CD4-positive, alpha-beta T cell (primary cell): ENCODE results near the gene CSNK2A1. TPM values are rescaled to one million over a fixed set of nuclear protein-coding genes. Genes with fewer than 3 reads are reported as not detected.

ENCODE experiments used
- ATAC-seq: fragments of 200-7000 bp; cut with Tn5 transposase; one replicate; pipeline ENCODE4 v1.10.0; 2022; ENCODE audit warnings: mild to moderate bottlenecking; ENCODE audit not compliant: poor library complexity
- CTCF ChIA-PET: fragments of 350-600 bp; sonication (Branson Sonifier 250); formaldehyde crosslinking; loops from one replicate; lab custom pipeline; 2021; ENCODE audit warnings: antibody characterized with exemption, inconsistent platforms; lab: Charles Lee
- POLR2A ChIA-PET: fragments of 350-600 bp; sonication (Branson Sonifier 250); formaldehyde crosslinking; loops from one replicate; lab custom pipeline; 2021; ENCODE audit warnings: antibody characterized with exemption, inconsistent platforms; lab: Charles Lee
- DNase-seq, 14 experiments: peaks; one replicate each; pipeline ENCODE4 v3.0.0-alpha.2; 2013 to 2020; ENCODE audit warnings: mixed read lengths in 2 of 14
- H3K27ac ChIP-seq, 2 donors: one replicate each; pipeline versions ENCODE4 v1.5.1 to v1.7.0; 2013; ENCODE audit warnings: low read length in 2 of 2, low read depth in 1 of 2, mild to moderate bottlenecking in 1 of 2
- H3K27me3 ChIP-seq, 2 experiments: 1 replicate in 1 of 2; 2 replicates in 1 of 2; pipeline versions ENCODE4 v1.6.1 to v1.7.0; 2013; ENCODE audit warnings: low read length in 2 of 2, control low read depth in 1 of 2, mild to moderate bottlenecking in 1 of 2, moderate library complexity in 1 of 2; ENCODE audit not compliant: insufficient read depth in 2 of 2, control insufficient read depth in 1 of 2
- H3K36me3 ChIP-seq: one replicate; pipeline ENCODE4 v1.6.1; 2013; ENCODE audit warnings: low read length, control low read depth; ENCODE audit not compliant: insufficient read depth
- H3K4me1 ChIP-seq: one replicate; pipeline ENCODE4 v1.6.1; 2013; ENCODE audit warnings: low read length, control low read depth; ENCODE audit not compliant: insufficient read depth
- H3K4me3 ChIP-seq: one replicate; pipeline ENCODE4 v1.5.1; 2013; ENCODE audit warnings: mild to moderate bottlenecking, low read length, moderate library complexity
- H3K9me3 ChIP-seq, 2 experiments: 1 replicate in 1 of 2; 2 replicates in 1 of 2; pipeline versions ENCODE4 v1.6.1 to v1.7.0; 2013; ENCODE audit warnings: low read length in 2 of 2, mild to moderate bottlenecking in 2 of 2, control low read depth in 1 of 2, moderate library complexity in 1 of 2; ENCODE audit not compliant: control insufficient read depth in 1 of 2, insufficient read depth in 1 of 2
- H3K27ac Mint-ChIP-seq: one replicate; pipeline ENCODE4 v1.8.0; 2020; ENCODE audit warnings: mixed read lengths
- H3K27me3 Mint-ChIP-seq: one replicate; pipeline ENCODE4 v1.8.0; 2021; ENCODE audit warnings: mixed read lengths
- H3K36me3 Mint-ChIP-seq: one replicate; pipeline ENCODE4 v1.8.0; 2021; ENCODE audit warnings: low read depth, mixed read lengths
- H3K4me1 Mint-ChIP-seq: one replicate; pipeline ENCODE4 v1.8.0; 2021; ENCODE audit warnings: low read depth, mixed read lengths
- H3K4me3 Mint-ChIP-seq: one replicate; pipeline ENCODE4 v1.8.0; 2020; ENCODE audit warnings: mild to moderate bottlenecking, mixed read lengths
- H3K9me3 Mint-ChIP-seq: one replicate; pipeline ENCODE4 v1.8.0; 2020; ENCODE audit warnings: mixed read lengths
- intact Hi-C, 2 experiments: fragments of 100-400 bp; cut with DNase I in 1 of 2; cut with micrococcal nuclease in 1 of 2; formaldehyde crosslinking; loops; one replicate each; pipeline versions ENCODE4 v1.15.1 to v1.9.0; 2023 to 2025; cut with DNase I, micrococcal nuclease
- total RNA-seq, 174 experiments: library from RNA in 2 of 174; stranded (reverse) in 2 of 174; gene quantifications; one replicate each; pipeline ENCODE4 v1.2.3 and lab custom pipeline; 2021 to 2026
- TF ChIP-seq, protein P1 (sequence below): fragments of 200-600 bp; IDR thresholded peaks from one replicate; pipeline ENCODE4 v1.8.0; 2022; ENCODE audit warnings: antibody characterized with exemption, mild to moderate bottlenecking

The CSNK2A1 gene
- total RNA-seq, 2 experiments from 2014 or later, result 55.5 to 56.9 TPM

GRCh38 chr20:546353-546752, 2.8 kb upstream of the CSNK2A1 start:
- peaks cover 22% of the 10 kb centered on the region for H3K4me1 ChIP-seq
- H3K27ac ChIP-seq, result no peak overlapping the region
- TF ChIP-seq, protein P1, sequence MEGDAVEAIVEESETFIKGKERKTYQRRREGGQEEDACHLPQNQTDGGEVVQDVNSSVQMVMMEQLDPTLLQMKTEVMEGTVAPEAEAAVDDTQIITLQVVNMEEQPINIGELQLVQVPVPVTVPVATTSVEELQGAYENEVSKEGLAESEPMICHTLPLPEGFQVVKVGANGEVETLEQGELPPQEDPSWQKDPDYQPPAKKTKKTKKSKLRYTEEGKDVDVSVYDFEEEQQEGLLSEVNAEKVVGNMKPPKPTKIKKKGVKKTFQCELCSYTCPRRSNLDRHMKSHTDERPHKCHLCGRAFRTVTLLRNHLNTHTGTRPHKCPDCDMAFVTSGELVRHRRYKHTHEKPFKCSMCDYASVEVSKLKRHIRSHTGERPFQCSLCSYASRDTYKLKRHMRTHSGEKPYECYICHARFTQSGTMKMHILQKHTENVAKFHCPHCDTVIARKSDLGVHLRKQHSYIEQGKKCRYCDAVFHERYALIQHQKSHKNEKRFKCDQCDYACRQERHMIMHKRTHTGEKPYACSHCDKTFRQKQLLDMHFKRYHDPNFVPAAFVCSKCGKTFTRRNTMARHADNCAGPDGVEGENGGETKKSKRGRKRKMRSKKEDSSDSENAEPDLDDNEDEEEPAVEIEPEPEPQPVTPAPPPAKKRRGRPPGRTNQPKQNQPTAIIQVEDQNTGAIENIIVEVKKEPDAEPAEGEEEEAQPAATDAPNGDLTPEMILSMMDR, result no peak
- no peaks in the 10 kb centered on the region for H3K36me3 ChIP-seq
- DNase-seq, result no peak
- H3K27me3 ChIP-seq, result peaks cover 3 to 8% of the 10 kb centered on the region in 2 experiments
- Mint-ChIP-seq H3K27me3 (peaks cover 28% of the 10 kb centered on the region), H3K27ac (no peak overlapping the region), H3K4me1 (peaks cover 33% of the 10 kb centered on the region), H3K9me3 (no peaks in the 10 kb centered on the region), H3K4me3 (no peak overlapping the region), H3K36me3 (peaks cover 14% of the 10 kb centered on the region)
- no peak overlapping the region for H3K4me3 ChIP-seq
- ChIA-PET CTCF (no interaction called here), POLR2A (no interaction called here)
- intact Hi-C loops, result loop anchor here in 1 of 2 experiments (5.0 kb wide), 1 partner anchor 101 kb away; no protein-coding TSS in a partner anchor
- no peaks in the 10 kb centered on the region for H3K9me3 ChIP-seq
- ATAC-seq, result no peak

DNA sequence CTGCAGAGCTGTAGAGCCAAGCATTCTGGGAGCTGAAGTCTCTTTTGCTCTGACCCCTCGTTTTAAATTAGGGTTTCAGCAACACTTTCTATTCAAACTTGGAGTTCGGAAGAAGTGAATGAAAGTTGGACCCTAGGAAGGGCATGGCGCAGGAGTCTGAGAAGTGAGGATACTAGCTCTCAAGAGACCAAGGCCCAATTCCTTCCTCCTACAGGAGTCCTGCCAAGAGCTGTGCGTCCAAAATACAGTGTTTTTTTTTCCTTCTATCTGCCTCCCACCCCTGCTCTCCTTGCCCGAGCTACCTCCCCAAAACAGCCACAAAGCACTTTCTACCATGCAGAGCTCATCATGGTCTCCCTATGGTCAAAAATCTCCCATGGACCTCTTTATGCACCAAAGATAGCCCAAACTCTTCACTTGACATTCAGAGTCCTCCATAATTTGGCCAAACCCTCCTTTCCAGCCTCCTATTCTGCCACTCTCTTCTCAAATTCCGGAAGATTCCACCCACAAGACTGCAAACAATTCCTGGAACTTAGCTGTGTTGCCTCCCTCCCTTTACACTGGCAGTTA, 649 bp upstream of the CSNK2A1 start:
- peaks cover 28% of the 10 kb centered on the region for H3K36me3 Mint-ChIP-seq
- peaks cover 48% of the 10 kb centered on the region for H3K4me1 Mint-ChIP-seq
- Histone ChIP-seq H3K36me3 (peaks cover 2% of the 10 kb centered on the region), H3K9me3 (peaks cover 3 to 7% of the 10 kb centered on the region in 2 experiments), H3K27me3 (no peaks in the 10 kb centered on the region), H3K4me3 (peak overlapping the region; percentile 88), H3K27ac (peak overlapping the region; percentile 83 to 98), H3K4me1 (peaks cover 30% of the 10 kb centered on the region)
- TF ChIP-seq, protein P1, result no peak
- peak overlapping the region; percentile 99 for H3K27ac Mint-ChIP-seq
- ChIA-PET CTCF (interaction anchor here (1.4 kb wide), 1 partner anchor 214 kb away, joined by 3 read pairs; no protein-coding TSS in a partner anchor), POLR2A (interaction anchor here (0.9 to 2.0 kb wide), 11 partner anchors 8 to 289 kb away, joined by 3 to 11 read pairs (median 4); partner anchors contain the start of genes FAM110A, RBCK1, SOX12 and TBC1D20)
- H3K9me3 Mint-ChIP-seq, result no peaks in the 10 kb centered on the region
- ATAC-seq (no peak), DNase-seq (no peak)
- peaks cover 12% of the 10 kb centered on the region for H3K27me3 Mint-ChIP-seq
- H3K4me3 Mint-ChIP-seq, result peak overlapping the region; percentile 100
- intact Hi-C loops, result loop anchor here (5.0 kb wide), 4 partner anchors 82 to 578 kb away; partner anchors contain the start of genes TBC1D20 (in 1 of the 2) and ZCCHC3 (in 1 of the 2)

GRCh38 chr20:542777-543368, 717 bp downstream of the CSNK2A1 start:
- peaks cover 3 to 7% of the 10 kb centered on the region in 2 experiments for H3K9me3 ChIP-seq
- ChIA-PET POLR2A (interaction anchor here (0.7 to 2.0 kb wide), 11 partner anchors 8 to 290 kb away, joined by 3 to 11 read pairs (median 3); partner anchors contain the start of genes FAM110A, RBCK1 and TBC1D20), CTCF (interaction anchor here (1.4 to 1.5 kb wide), 2 partner anchors 103 to 213 kb away, joined by 3 to 4 read pairs; no protein-coding TSS in a partner anchor)
- DNase-seq (peak in 9 of 14 experiments; percentile 2 to 38 (median 9)), ATAC-seq (no peak)
- no peaks in the 10 kb centered on the region for H3K27me3 ChIP-seq
- peaks cover 12% of the 10 kb centered on the region for H3K27me3 Mint-ChIP-seq
- no peak overlapping the region for H3K27ac ChIP-seq
- TF ChIP-seq, protein P1, result no peak
- peaks cover 2% of the 10 kb centered on the region for H3K36me3 ChIP-seq
- no peaks in the 10 kb centered on the region for H3K9me3 Mint-ChIP-seq
- peak overlapping the region; percentile 100 for H3K4me3 Mint-ChIP-seq
- peak overlapping the region; percentile 88 for H3K4me3 ChIP-seq
- peaks cover 35% of the 10 kb centered on the region for H3K4me1 ChIP-seq
- peaks cover 61% of the 10 kb centered on the region for H3K4me1 Mint-ChIP-seq
- peak overlapping the region; percentile 99 for H3K27ac Mint-ChIP-seq
- intact Hi-C loops, result loop anchor here (2.0 to 5.0 kb wide), 5 partner anchors 81 to 579 kb away; partner anchors contain the start of genes TBC1D20 (in 1 of the 2) and ZCCHC3 (in 1 of the 2)
- peaks cover 39% of the 10 kb centered on the region for H3K36me3 Mint-ChIP-seq
